ENCODE data around the gene TMEM267.
"Not testable (repeated sequence)": the region's sequence is repeated elsewhere in the genome, so short reads cannot be mapped to it uniquely, and the experiment has no call there.

TMEM267 gene

DNA sequence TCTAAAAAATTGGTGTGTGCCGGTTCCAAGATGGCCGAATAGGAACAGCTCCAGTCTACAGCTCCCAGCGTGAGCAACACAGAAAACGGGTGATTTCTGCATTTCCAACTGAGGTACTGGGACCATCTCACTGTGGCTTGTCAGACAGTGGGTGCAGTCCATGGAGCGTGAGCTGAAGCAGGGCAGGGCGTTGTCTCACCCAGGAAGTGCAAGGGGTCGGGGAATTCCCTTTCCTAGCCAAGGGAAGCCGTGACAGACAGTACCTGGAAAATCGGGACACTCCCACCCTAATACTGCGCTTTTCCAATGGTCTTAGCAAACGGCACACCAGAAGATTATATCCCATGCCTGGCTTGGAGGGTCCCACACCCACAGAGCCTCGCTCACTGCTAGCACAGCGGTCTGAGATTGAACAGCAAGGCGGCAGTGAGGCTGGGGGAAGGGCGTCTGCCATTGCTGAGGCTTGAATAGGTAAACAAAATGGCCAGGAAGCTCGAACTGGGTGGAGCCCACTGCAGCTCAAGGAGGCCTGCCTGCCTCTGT is 81.1 kb downstream of the TMEM267 start:
- not testable (repeated sequence) for FAIRE-seq

DNA sequence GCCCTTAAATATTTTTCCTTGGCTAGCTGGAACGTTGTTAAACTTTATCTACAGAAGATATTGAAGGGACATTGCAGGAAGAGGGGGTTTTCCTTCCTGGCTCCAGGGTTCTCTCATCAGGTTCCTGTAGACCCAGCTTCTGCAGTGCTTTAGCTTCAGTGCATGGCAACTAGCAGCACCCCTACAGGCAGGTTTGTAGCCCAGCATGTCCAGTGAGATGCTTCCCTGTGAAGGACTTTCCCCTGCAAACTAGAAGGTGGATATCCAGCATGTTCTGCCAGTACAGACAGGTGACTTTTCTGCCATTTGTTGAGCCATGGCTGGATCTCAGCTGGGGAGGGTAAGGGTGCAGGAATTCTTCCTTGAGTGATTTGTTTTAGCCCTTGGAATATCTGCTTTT is 81.8 kb downstream of the TMEM267 start:
- FAIRE-seq: no peak

DNA sequence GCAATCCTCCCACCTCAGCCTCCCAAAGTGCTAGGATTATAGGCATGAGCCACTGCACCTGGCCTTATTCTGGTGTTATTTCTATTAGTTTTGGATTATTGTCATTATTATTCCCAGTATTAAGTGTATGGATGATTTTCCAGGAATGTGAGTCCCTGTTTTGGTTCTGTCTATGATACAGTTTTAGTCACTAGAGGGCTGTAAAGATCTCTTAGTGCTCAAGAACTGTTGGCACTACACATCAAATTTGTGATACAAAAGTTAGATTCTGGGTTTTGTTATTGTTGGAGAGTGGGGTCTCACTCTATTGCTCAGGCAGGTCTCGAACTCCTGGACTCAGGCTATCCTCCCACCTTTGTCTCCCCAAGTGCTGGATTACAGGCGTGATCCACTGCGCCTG is 83.6 kb downstream of the TMEM267 start:
- no peak for FAIRE-seq

DNA sequence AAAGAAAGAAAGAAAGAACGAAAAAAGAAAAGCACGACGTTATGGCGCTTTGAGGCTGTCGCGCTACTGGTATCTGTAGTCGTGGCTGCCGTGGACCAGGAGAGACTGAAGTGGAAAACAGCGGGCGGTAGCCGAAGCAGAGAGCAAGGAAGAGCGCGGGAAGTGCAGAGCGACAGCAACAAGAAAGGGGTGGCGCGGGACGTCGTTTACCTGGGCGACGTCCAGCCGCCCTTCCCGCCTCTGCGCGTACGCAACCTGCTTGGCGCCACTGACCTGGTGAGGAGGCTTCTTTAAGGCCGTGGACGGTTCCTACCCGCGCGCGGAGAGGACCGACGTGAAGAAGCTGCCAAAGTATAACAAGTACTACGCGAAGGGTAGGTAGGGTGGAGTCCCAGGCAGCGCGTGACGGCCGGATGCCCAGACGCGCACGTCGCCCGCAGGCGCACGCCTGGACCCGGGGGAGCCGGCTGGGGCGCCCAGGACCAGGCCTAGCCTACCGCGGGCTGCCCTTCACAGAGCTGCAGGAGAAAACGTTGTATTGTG is 86.8 kb downstream of the TMEM267 start:
- FAIRE-seq: no peak
